Chondrocyte (in vitro differentiated cells): ENCODE results near the gene MED23. TPM values are rescaled to one million over a fixed set of nuclear protein-coding genes. Genes with fewer than 3 reads are reported as not detected.

ENCODE experiments used
- DNase-seq: peaks from one replicate; pipeline ENCODE4 v3.0.0; 2021; ENCODE audit warnings: mixed read lengths, low spot score
- H3K27ac Mint-ChIP-seq: one replicate; pipeline ENCODE4 v1.8.0; 2021; ENCODE audit warnings: mild to moderate bottlenecking, moderate library complexity, mixed read lengths; ENCODE audit not compliant: unreplicated experiment
- H3K27me3 Mint-ChIP-seq: 2 replicates; pipeline ENCODE4 v1.8.0; 2021; ENCODE audit warnings: low read depth, mixed read lengths
- H3K36me3 Mint-ChIP-seq: 2 replicates; pipeline ENCODE4 v1.8.0; 2021; ENCODE audit warnings: low read depth, mixed read lengths
- H3K4me1 Mint-ChIP-seq: 2 replicates; pipeline ENCODE4 v1.8.0; 2021; ENCODE audit warnings: low read depth, mild to moderate bottlenecking, mixed read lengths
- H3K4me3 Mint-ChIP-seq: one replicate; pipeline ENCODE4 v1.8.0; 2021; ENCODE audit warnings: mild to moderate bottlenecking, moderate library complexity, mixed read lengths; ENCODE audit not compliant: unreplicated experiment
- H3K9me3 Mint-ChIP-seq: 2 replicates; pipeline ENCODE4 v1.8.0; 2021; ENCODE audit warnings: low read depth, mixed read lengths
- CTCF ChIP-seq: fragments of 200-600 bp; sonication (generic); IDR thresholded peaks from 2 replicates; pipeline ENCODE4 v1.5.0; 2021; ENCODE audit warnings: antibody characterized with exemption, mild to moderate bottlenecking, moderate library complexity
- total RNA-seq: library from RNA; stranded (reverse); gene quantifications from 3 replicates; pipeline ENCODE4 v1.2.1, GENCODE V29; 2021

MED23 gene
- total RNA-seq, 1 donor from 2014 or later, result 26.2 TPM

GRCh38 chr6:131523988-131524673 is 103.9 kb downstream of the MED23 start:
- H3K27ac Mint-ChIP-seq, result no peak overlapping the region
- H3K4me3 Mint-ChIP-seq, result no peak overlapping the region
- no peaks in the 10 kb centered on the region for H3K36me3 Mint-ChIP-seq
- no peak for TF ChIP-seq CTCF
- H3K9me3 Mint-ChIP-seq, result no peaks in the 10 kb centered on the region
- no peaks in the 10 kb centered on the region for H3K4me1 Mint-ChIP-seq
- DNase-seq, result no peak
- H3K27me3 Mint-ChIP-seq, result peaks cover 12% of the 10 kb centered on the region

Other genes starting within 250 kb of the MED23 start
- not detected in 3 replicates for gene ARG1, start 55.0 kb downstream of the MED23 start, total RNA-seq
- not detected in 3 replicates for gene ENPP3, start 9.1 kb upstream of the MED23 start, total RNA-seq
- gene OR2A4, start 73.2 kb upstream of the MED23 start, total RNA-seq, result not detected in 3 replicates
- gene CTAGE9, start 82.8 kb upstream of the MED23 start, total RNA-seq, result not detected in 3 replicates
- 8.1 to 23.6 TPM (median 8.6 TPM) in 3 replicates for gene ENPP1, start 179.8 kb upstream of the MED23 start, total RNA-seq